Stimulated activated CD4-positive, alpha-beta T cell treated with anti-CD3 and anti-CD28 coated beads, Interleukin-1b, Interleukin-23, amount 100 ng/mL, for 48 hours (primary cell): ENCODE measurements around the gene DNAH6.

Experiments used
- DNase-seq: peaks from one replicate; pipeline ENCODE4 v3.0.0-alpha.2; 2020

The DNAH6 gene

GRCh38 chr2:84631985-84632384 lies 115.7 kb downstream of the DNAH6 start:
- no peak for DNase-seq

GRCh38 chr2:84636080-84636971 lies 120.0 kb downstream of the DNAH6 start:
- no peak for DNase-seq

- DNase-seq, result no peak
Measured at GRCh38 chr2:84639751-84640150, 123.5 kb downstream of the DNAH6 start.

- DNase-seq, result no peak
Measured at GRCh38 chr2:84640411-84640810, 124.1 kb downstream of the DNAH6 start.

GRCh38 chr2:84641021-84641420 lies 124.7 kb downstream of the DNAH6 start:
- DNase-seq, result no peak

- no peak for DNase-seq
Measured at GRCh38 chr2:84643991-84644390, 127.7 kb downstream of the DNAH6 start.

- no peak for DNase-seq
Measured at GRCh38 chr2:84646514-84646913, 130.2 kb downstream of the DNAH6 start.

- DNase-seq, result no peak
Measured at GRCh38 chr2:84647267-84647666, 131.0 kb downstream of the DNAH6 start.

GRCh38 chr2:84649058-84649457 lies 132.8 kb downstream of the DNAH6 start:
- DNase-seq, result no peak

GRCh38 chr2:84649487-84650142 lies 133.3 kb downstream of the DNAH6 start:
- no peak for DNase-seq

GRCh38 chr2:84652431-84652830 lies 136.1 kb downstream of the DNAH6 start:
- no peak for DNase-seq

GRCh38 chr2:84653302-84653701 lies 137.0 kb downstream of the DNAH6 start:
- DNase-seq, result no peak

GRCh38 chr2:84654414-84654813 lies 138.1 kb downstream of the DNAH6 start:
- no peak for DNase-seq

GRCh38 chr2:84669122-84669521 lies 152.8 kb downstream of the DNAH6 start:
- DNase-seq, result no peak

GRCh38 chr2:84674099-84674498 lies 157.8 kb downstream of the DNAH6 start:
- DNase-seq, result no peak

- DNase-seq, result no peak
Measured at GRCh38 chr2:84674586-84674985, 158.3 kb downstream of the DNAH6 start.

GRCh38 chr2:84676295-84676694 lies 160.0 kb downstream of the DNAH6 start:
- no peak for DNase-seq

- no peak for DNase-seq
Measured at GRCh38 chr2:84678214-84678613, 161.9 kb downstream of the DNAH6 start.

- DNase-seq, result no peak
Measured at GRCh38 chr2:84686783-84687476, 170.6 kb downstream of the DNAH6 start.

GRCh38 chr2:84687498-84688149 lies 171.3 kb downstream of the DNAH6 start:
- DNase-seq, result no peak

- no peak for DNase-seq
Measured at GRCh38 chr2:84690225-84690624, 173.9 kb downstream of the DNAH6 start.

GRCh38 chr2:84694088-84694622 lies 177.9 kb downstream of the DNAH6 start:
- DNase-seq, result peak; percentile 3

GRCh38 chr2:84697895-84698294 lies 181.6 kb downstream of the DNAH6 start:
- DNase-seq, result no peak
